Tibial nerve (tissue), 4 donors: ENCODE measurements around the gene BRICD5.

ENCODE experiments used
- EP300 ChIP-seq, 2 donors: sonication (generic); formaldehyde crosslinking; IDR thresholded peaks; one replicate each; pipeline ENCODE4 v1.6.1; 2017; ENCODE audit warnings: antibody characterized with exemption in 2 of 2, mild to moderate bottlenecking in 1 of 2
- TF ChIP-seq, protein P1 (sequence below), 5 experiments: fragments of 200-600 bp in 3 of 5; fragments of 450-650 bp in 2 of 5; sonication (generic) in 3 of 5; IDR thresholded peaks; one replicate each; pipeline ENCODE4 v1.5.1; 2016 to 2019; ENCODE audit warnings: antibody characterized with exemption in 5 of 5, mild to moderate bottlenecking in 3 of 5, moderate library complexity in 2 of 5

DNA sequence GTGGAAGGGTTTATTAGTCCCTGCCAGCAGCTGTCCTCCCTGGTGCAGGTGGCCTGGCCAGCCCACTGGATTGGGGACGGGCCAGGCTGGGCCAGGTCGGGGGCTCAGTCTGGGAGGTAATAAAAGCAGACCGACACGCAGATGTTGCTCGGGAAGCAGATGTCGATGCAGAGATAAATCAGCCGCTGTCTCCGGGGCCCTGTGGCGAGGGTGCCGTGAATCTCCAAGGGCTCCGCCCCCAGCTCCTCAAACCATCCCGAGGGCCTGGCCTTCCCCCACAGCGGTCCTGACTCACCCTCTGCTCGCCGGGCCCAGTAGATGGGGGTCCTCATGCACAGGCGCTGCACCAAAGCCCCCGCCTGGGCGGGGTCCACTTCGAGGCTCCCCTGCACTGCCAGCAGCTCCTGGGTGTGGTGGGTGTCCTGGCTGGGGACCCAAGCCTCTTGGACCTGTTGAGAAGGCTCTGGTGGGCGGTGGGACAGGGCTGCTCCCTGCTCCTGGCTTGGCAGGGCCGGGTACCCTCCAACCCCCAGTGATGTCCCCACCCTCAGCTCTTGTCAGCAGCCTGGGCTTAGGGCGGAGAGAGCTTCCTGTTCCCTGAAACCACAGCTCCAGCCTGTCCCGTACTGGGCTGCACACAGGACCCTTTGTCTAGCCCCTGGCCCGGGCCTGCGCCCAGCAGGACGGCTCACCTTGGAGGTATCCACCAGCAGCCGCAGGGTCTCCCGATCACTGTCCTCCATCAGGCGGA lies 1.2 kb downstream of the BRICD5 start:
- TF ChIP-seq, protein P1, sequence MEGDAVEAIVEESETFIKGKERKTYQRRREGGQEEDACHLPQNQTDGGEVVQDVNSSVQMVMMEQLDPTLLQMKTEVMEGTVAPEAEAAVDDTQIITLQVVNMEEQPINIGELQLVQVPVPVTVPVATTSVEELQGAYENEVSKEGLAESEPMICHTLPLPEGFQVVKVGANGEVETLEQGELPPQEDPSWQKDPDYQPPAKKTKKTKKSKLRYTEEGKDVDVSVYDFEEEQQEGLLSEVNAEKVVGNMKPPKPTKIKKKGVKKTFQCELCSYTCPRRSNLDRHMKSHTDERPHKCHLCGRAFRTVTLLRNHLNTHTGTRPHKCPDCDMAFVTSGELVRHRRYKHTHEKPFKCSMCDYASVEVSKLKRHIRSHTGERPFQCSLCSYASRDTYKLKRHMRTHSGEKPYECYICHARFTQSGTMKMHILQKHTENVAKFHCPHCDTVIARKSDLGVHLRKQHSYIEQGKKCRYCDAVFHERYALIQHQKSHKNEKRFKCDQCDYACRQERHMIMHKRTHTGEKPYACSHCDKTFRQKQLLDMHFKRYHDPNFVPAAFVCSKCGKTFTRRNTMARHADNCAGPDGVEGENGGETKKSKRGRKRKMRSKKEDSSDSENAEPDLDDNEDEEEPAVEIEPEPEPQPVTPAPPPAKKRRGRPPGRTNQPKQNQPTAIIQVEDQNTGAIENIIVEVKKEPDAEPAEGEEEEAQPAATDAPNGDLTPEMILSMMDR (IDR thresholded peaks at IDR 0.05) = no peak
- no peak for TF ChIP-seq EP300 (IDR thresholded peaks at IDR 0.05)
